OCI-M1 (cell line): ENCODE data around the gene CSNK2A1.
"Not testable (repeated sequence)": the region's sequence is repeated elsewhere in the genome, so short reads cannot be mapped to it uniquely, and the experiment has no call there.

Experiments used
- DNase-seq: peaks from one replicate; lab custom pipeline; 2025; lab: John Stamatoyannopoulos, UW

The CSNK2A1 gene

DNA sequence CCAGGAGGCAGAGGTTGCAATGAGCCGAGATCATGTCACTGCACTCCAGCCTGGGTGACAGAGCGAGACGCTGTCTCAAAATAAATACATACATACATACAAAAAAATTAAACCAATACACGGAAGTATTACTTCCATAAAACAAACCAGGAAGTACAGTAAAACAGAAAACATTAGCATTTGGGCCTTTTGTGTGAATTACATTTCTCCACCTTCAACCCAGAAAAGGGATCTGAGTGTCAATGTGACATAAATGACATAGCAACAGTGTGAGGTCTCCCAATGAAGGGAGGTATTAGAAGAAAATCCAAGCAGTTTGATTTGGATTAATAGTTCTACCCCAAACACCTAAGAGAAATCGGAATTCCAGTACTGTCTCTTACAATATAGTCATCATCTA is 10.1 kb downstream of the CSNK2A1 start:
- DNase-seq, result no peak

DNA sequence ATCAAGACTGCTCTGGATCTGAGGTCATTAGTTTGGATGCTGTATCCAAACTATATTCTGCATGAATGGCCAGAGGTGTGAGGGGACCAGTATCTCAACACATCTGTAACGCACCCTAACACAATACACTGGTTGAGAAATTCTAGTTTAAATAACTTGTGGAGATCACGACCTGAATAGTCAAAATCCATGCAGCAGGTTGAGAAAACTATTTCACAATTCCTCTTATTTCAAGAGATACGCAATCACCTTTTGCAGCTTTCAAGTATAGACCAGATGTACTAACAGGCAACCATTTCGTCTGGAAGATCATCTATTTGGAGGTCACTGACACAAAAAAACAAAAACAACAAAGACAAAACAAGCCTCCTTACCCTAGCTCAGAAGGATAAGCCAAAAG is 11.1 kb downstream of the CSNK2A1 start:
- DNase-seq, result no peak

DNA sequence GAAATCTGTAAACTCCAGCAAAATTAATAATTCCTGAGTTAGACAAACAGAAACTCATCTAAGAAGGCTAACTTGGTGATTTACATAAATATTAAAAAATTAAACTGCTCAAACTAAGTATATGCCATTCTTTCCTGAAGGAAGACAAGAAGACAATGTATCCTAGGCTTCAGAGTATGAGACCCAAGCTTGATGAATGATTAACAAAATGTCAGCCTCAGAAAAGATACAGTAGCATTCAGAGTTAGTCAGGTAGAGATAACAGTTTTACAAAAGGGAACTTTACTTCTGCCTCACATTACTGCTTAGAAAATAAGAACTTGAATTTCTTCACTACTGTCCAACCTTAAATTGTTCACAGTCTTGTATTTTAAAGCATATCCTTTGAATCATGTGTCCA is 12.0 kb downstream of the CSNK2A1 start:
- peak; percentile 59 for DNase-seq

DNA sequence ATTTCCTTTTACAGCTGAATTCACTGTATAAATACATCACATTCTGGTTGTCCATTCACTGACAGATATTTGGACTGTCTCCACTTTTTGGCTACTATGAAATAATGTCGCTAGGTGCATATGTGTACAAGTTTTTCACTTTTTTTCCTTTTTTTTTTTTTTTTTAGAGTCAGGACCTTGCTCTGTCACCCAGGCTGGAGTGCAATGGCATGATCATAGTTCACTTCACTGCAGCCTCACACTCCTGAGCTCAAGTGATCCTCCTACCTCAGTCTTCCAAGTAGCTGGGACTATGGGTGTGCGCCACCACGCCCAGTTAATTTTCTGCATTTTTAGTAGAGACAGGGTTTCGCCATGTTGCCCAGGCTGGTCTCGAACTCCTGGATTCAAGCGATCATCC is 13.3 kb downstream of the CSNK2A1 start:
- no peak for DNase-seq

DNA sequence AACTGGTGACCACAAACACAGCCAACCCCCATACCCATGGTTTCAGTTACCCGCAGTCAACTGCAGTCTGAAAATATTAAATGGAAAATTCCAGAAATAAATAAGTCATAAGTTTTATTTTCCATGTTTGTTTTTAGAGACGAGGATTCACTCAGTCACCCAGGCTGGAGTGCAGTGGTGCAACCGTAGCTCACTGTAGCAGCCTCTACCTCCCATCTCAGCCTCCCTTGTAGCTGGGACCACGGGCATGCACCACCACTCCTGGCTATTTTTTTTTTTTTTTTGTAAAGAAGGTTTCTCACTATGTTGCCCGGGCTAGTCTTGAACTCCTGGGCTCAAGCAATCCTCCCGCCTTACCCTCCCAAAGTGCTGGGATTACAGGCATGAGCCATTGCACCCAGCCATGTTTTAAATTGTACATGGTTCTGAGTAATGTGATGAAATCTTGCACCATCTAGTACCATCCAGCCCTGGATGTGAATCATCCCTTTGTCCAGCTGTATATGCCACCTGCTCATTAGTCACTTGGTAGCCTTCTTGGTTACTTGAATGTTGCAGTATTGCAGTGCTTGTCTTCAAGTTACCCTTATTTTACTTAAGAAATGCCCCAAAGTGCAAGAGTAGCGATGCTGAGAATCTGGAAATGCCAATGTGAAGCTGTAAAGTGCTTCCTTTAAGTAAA is 14.5 kb downstream of the CSNK2A1 start:
- peak; percentile 39 for DNase-seq

DNA sequence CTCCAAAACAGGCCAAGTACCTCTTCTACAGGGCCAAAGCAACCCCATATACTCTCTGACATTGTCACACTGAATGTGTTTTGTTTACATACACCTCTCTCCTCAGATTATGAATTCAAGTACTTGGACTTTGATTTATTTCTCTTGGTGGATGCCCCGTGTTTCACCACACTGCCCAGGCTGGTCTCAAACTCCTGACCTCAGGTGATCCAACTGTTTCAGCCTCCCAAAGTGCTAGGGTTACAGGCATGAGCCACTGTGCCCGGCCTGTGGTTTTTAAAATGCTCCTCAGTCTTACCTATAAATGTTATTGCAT is 16.1 kb downstream of the CSNK2A1 start:
- DNase-seq, result no peak

DNA sequence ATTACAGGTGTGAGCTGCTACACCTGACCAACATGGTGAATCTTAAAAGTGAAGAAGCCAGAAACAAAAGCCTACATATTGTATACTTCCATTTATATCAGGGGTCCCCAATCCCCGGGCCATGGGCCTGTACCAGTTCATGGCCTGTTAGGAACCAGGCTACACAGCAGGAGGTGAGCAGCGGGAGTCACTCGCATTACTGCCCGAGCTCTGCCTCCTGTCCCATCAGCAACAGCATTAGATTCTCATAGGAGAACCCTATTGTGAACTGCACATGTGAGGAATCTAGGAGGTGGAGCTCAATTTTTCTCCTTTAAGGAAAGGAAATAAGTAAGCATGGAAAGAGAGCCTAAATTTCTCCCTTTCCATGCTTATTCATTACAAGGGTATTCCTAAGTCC is 21.7 kb downstream of the CSNK2A1 start:
- DNase-seq, result no peak

DNA sequence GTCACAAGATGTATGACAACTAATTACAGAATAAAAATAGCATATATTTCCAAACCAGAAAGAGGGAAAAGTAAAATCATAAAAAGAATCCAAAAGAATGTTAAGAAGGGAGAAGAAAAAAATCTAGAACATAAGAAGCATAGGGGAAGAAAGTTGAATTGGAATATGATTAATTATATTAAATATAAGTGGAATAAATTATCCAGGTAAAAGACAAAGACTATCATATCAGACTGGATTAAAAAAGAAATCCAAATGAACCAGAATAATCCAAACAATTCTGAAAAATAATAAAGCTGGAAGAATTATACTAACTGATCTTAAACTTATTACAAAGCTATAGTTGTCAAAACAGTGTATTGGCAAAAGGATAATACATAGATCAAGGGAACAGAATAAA is 23.6 kb downstream of the CSNK2A1 start:
- no peak for DNase-seq

DNA sequence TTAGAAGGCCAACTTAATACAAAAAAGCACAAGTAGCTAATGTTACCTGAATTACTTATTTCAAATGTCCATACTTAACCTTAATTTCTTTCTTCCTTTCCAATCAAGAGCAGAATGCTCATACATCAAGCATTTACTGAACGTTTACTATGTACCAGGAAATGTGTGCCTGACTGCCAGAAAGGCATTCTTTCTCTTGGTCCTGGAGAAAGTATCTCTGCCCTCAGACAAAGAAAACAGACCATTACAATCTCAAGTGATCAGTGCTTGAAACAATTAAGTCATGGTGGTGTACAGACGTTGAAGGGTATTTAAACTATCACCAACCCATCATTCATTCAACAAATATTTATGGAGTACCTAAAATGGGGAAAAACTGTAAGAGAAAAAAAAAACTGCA is 26.4 kb downstream of the CSNK2A1 start:
- DNase-seq, result no peak

DNA sequence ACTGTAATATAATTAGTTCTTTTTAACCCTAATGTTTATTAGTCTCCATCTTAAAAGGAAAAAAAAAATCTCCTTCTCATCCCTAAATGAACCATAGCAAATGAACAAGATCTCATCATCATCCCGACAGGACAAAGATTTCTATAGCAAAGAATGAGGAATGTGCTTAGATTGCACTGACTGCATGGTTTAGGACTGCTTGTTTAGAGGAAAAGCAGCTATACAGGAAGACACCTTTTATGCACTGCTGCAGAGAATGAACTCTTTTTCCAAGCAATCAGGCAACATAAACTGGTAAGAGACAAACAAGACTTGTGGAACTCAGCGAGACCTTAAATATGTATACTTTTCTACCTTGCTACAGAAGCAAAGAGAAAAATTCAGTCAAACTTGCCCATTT is 26.8 kb downstream of the CSNK2A1 start:
- no peak for DNase-seq

DNA sequence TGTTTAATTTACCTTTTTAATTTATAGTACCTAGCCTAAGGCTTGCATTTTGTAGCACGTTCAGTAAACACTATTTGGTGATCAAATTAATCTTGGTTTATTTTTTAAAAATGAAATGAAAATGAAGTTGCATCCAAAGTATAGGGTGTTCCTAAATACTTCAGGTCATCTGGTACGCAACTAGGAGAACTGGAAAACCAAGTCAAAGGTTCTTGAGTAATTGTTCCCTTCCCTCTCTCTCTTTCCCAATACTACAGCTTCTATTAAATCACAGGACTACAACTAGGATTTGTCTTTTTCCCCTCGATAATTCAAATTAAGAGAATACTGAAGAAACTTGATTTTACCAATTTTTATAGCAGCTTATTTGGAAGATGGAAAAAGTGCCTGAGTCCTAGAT is 27.9 kb downstream of the CSNK2A1 start:
- DNase-seq, result no peak

DNA sequence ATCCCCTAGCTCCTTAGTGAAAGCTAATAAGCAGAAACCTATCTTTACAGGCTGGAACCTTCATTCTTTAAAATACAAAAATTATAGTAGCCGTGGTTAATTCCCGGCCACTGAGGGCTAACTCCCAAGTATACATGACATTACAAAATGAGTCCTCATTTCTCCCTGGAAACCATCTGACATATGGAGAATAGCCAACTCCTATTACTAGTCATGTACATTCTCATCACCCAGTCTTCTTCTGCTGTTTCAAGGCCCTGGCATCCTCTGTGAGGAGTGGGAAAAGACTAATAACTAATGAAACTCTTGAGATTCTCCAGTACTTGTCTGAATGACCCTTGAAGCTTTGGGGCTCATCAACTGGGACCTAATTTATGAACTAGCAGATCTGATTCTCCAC is 30.2 kb downstream of the CSNK2A1 start:
- DNase-seq, result no peak

DNA sequence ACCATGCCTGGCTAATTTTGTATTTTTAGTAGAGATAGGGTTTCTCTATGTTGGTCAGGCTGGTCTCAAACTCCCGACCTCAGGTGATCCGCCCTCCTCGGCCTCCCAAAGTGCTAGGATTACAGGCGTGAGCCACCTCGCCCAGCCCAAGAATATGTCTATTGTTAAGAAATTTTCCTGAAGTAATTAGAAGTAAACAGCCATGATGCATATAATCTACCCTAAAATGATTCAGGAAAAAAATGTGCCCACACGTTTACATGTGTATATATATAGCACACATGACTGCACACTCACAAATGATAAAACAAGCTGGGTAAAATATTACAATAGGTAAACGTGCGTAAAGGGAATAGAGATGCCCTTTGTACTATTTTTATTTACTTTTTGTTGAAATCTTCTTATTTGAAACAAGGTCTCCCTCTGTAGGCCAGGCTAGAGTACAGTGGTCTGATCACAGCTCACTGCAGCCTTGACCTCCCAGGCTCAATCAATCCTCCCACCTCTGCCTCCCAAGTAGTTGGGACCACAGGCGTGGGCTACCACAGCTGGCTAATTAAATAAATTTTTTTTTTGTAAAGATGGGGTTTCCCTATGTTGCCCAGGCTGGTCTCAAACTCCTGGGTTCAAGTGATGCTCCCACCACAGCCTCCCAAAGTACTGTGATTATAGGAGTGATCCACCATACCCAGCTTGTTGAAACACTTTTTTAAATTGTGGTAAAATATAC is 33.1 kb downstream of the CSNK2A1 start:
- peak; percentile 44 for DNase-seq

DNA sequence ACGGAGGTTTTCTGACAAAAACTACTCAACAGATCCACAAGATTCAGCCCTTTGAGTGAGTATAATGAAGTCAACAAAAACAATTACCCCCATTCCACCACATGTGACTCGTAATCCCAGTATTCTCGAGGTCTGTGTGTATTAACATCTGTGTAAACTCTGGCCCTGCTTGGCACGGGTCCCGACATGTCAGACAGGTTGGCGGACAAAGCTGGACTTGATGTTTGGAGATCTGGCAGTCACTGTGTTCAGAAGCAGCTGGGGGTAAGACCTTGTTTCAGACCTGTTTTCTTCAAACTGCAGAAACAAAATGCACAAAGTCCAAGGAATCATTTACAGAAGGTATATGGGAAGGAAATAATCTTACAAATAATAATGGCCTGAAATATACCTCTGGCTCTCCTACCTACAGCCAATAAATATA is 35.2 kb downstream of the CSNK2A1 start:
- not testable (repeated sequence) for DNase-seq

DNA sequence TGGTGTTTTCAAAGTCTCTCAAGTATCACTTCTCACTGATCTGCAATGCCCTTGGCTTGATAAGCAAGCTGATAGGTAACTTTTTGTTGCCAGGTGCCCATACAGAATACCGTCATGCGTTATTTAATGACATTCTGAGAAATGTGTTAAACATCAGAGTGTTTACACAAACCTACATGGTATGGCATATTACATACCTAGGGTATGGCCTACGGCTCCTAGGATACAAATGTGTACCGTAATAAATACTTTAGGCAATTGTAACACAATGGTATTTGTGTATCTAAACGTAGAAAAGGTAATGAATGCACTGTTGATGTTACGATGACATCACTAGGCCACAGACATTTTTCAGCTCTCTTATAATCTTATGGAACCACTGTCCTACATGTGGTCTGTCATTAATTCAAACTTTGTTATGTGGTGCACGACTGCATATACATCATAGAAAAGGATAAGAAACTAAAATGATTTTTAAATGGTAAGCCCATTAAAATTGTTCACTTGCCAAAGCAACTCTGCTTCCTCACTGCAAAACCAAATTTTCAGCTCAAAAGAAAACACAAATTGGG is 35.7 kb downstream of the CSNK2A1 start:
- DNase-seq, result no peak

DNA sequence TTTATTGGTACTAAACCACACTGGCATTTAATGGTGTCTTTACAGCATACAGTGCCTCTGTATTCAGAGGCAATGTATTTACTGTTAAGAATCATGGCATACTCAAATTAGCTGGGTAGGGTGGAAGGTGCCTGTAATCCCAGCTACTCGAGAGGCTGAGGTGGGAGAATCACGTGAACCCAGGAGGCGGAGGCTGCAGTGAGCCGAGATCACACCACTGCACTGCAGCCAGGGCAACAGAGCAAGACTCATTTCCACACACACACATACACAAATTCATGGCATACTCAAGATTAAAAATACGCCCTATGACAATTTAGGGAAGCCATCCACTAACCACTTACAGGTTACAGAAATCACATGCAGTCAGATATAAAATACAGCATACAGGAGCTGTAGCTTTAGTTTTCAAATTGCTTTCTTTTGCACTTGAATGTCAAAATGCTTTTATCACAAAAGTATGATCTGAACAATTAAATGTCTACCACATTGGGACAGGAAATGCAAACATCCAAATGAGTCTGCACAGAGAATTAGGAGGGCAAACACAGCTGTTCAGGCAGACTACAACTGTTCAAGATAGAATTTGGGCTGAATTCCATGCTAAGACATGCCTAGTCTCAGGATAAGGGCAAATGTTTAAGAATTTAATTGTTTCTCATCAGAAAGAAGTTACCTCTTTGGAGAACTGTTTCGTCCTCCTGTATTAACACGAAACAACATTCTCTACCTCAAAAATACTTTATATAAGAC is 36.4 kb downstream of the CSNK2A1 start:
- no peak for DNase-seq

DNA sequence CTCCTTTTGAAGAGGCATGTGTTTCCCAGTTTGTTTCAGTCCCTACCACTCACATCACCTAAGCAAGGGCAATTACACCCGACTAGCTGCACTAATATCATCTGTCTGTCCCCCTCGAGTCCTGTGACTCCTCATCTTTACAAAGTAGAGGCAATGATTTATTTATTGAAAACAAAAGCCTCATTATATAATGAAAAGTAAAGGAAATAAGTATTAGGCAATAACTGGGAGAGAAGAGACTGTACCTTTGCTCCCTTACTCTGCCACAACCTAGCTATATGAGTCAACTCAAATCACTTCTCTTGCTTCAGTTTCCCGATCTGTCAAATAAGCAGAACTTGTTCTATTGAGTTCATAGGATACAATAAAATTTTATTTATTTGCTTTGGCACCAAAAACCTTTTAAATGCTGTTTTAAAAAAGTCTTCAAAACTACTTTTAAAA is 38.9 kb downstream of the CSNK2A1 start:
- DNase-seq, result no peak

DNA sequence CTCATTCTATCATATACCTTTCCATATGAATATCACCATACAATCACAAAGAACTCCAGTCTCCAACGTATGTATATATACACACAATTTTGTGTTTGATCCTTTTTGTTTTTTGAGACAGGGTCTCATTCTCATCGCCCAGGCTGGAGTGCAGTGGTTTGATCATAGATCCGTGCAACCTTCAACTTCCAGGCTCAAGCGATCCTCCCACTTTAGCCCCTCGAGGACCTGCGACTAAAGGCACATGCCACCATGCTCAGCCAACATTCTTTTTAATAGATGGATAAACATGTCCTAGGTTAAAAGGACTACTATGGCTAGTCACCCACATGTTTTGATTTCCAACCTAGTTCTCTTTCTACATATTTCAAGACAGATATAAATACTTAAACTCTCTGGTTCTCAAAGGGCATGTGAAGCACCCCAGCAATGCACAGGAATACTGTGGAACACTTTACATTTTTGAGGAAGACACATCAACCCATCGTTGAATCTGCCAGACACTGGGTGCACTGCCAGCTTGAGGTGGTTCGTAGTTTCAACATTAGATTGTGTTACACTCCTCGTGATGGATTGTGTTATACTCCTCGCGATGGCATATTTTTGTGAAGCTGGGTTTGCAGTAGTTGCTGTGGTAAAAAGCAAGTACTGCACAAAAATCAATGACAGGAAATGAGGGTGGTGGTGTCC is 40.4 kb downstream of the CSNK2A1 start:
- no peak for DNase-seq

DNA sequence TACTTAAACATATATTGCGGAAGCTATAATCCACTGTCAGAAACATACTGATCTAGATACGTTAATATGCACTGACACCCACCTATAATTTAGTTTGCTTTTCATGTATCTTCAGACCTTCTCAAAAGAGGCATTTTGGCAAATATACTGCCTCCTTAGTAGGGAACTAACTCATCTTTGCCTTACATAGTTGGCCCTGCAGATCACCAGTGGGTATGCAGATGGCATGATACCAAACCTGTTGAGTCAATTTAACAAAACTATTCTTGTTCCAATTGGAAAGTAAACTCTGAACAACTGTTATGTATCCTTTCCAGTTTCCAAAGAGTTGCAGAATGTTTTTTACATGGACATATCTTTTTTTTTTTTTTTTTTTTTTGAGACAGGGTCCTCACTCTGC is 45.6 kb downstream of the CSNK2A1 start:
- no peak for DNase-seq

DNA sequence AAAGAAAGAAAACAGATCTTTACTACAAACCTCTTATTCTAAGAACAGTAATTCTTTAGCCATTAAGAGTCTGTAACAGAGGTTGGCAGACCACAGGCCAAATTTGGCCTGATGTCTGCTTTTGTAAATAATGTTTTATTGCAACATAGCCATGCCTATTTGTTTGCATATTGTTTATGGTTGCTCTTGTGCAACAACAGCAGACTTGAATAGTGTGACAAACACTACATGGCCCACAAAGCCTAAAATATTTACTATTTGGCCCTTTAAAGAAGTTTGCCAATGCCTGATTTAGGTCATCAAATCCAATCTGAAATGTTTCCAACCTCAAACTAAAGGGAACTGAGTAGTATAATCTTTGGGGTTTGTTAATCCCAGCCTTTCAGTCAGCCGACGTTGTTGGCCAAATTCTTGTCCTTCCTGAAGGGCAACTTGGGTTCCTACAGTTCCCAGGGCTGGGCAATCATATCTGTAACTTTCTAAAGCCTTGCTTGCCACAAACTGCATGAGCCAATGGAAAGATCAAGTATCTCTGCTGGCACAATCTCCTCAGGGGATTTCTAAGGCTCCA is 47.4 kb downstream of the CSNK2A1 start:
- no peak for DNase-seq

DNA sequence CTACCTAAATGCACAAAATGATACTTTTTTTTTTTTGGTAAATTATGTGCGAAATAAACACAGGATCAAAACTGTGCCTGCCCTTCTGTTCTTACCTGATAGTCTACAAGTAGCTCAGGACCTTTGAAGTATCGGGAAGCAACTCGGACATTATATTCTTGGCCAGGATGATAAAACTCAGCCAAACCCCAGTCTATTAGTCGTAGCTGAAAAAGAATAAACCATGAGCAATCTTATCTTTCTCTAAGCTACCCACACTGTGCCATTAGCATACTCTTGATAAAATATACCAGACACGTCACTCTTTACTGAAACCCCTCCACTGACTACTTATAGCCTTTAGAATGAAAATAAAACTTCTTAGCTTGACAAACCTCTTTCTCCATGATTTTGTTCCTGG is 51.4 kb downstream of the CSNK2A1 start:
- peak; percentile 23 for DNase-seq

DNA sequence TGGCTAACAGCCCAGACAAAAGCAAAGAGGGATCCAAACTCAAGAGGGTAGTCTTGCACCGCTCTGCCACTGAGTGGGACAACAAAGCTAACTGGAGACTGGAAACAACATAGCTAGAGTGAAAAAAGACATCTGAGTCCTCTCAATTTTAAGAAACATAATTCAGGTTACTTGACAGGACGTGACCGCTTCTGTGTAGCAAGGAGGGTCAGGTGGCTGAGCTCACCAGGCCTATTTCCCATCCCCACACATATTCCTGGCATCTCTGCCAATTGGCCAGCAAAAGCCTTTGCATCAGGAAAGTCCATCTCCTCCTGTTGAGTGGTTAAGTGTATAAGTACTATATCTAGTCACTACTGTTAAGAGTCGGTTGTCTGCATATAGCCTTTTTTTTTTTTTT is 55.9 kb downstream of the CSNK2A1 start:
- DNase-seq, result no peak
